ENCODE results near the gene GNB1L.

GNB1L gene

GRCh38 chr22:19874307-19875060 is 19.8 kb upstream of the GNB1L start:
- H3K9me3 ChIP-seq (ENCODE audit: low read depth, low read length), result no peaks in the 10 kb centered on the region
- no peak overlapping the region for H3K4me3 ChIP-seq
- no peak overlapping the region for H3K9ac ChIP-seq (ENCODE audit: insufficient read length)
- DNase-seq (ENCODE audit: low read depth, low spot score), result no peak
- H3K36me3 ChIP-seq (ENCODE audit: insufficient read depth, low read length), result no peaks in the 10 kb centered on the region
- TF ChIP-seq EZH2 (IDR thresholded peaks at IDR 0.05) (no peak), POLR2AphosphoS5 (IDR thresholded peaks at IDR 0.05; ENCODE audit: borderline replicate concordance, low read depth, low read length) (no peak), FOXP2 (optimal IDR thresholded peaks at IDR 0.05; ENCODE audit: control extremely low read depth, extremely low read length, insufficient read depth) (no peak)
- H3K27ac ChIP-seq, result no peak overlapping the region

GRCh38 chr22:19873960-19874306 is 19.3 kb upstream of the GNB1L start:
- DNase-seq (ENCODE audit: low read depth, low spot score), result no peak
- H3K9me3 ChIP-seq (ENCODE audit: low read depth, low read length), result no peaks in the 10 kb centered on the region
- H3K27ac ChIP-seq, result no peak overlapping the region
- TF ChIP-seq POLR2AphosphoS5 (IDR thresholded peaks at IDR 0.05; ENCODE audit: borderline replicate concordance, low read depth, low read length) (no peak), EZH2 (IDR thresholded peaks at IDR 0.05) (no peak), FOXP2 (optimal IDR thresholded peaks at IDR 0.05; ENCODE audit: control extremely low read depth, extremely low read length, insufficient read depth) (no peak)
- no peak overlapping the region for H3K9ac ChIP-seq (ENCODE audit: insufficient read length)
- H3K36me3 ChIP-seq (ENCODE audit: insufficient read depth, low read length), result no peaks in the 10 kb centered on the region
- no peak overlapping the region for H3K4me3 ChIP-seq

GRCh38 chr22:19873138-19873959 is 18.7 kb upstream of the GNB1L start:
- Histone ChIP-seq H3K27ac (no peak overlapping the region), H3K4me3 (no peak overlapping the region), H3K9ac (ENCODE audit: insufficient read length) (no peak overlapping the region), H3K9me3 (ENCODE audit: low read depth, low read length) (no peaks in the 10 kb centered on the region), H3K36me3 (ENCODE audit: insufficient read depth, low read length) (no peaks in the 10 kb centered on the region)
- DNase-seq (ENCODE audit: low read depth, low spot score), result no peak
- TF ChIP-seq EZH2 (IDR thresholded peaks at IDR 0.05), result no peak
- no peak for TF ChIP-seq POLR2AphosphoS5 (IDR thresholded peaks at IDR 0.05; ENCODE audit: borderline replicate concordance, low read depth, low read length)
- no peak for TF ChIP-seq FOXP2 (optimal IDR thresholded peaks at IDR 0.05; ENCODE audit: control extremely low read depth, extremely low read length, insufficient read depth)

- Histone ChIP-seq H3K9ac (ENCODE audit: insufficient read length) (no peak overlapping the region), H3K4me3 (no peak overlapping the region), H3K36me3 (ENCODE audit: insufficient read depth, low read length) (no peaks in the 10 kb centered on the region), H3K9me3 (ENCODE audit: low read depth, low read length) (no peaks in the 10 kb centered on the region), H3K27ac (no peak overlapping the region)
- DNase-seq (ENCODE audit: low read depth, low spot score), result no peak
- TF ChIP-seq POLR2AphosphoS5 (IDR thresholded peaks at IDR 0.05; ENCODE audit: borderline replicate concordance, low read depth, low read length), result no peak
- no peak for TF ChIP-seq EZH2 (IDR thresholded peaks at IDR 0.05)
- TF ChIP-seq FOXP2 (optimal IDR thresholded peaks at IDR 0.05; ENCODE audit: control extremely low read depth, extremely low read length, insufficient read depth), result no peak
These were observed 18.1 kb upstream of the GNB1L start for GRCh38 chr22:19872779-19873137.

- TF ChIP-seq FOXP2 (optimal IDR thresholded peaks at IDR 0.05; ENCODE audit: control extremely low read depth, extremely low read length, insufficient read depth) (no peak), EZH2 (IDR thresholded peaks at IDR 0.05) (no peak), POLR2AphosphoS5 (IDR thresholded peaks at IDR 0.05; ENCODE audit: borderline replicate concordance, low read depth, low read length) (no peak)
- Histone ChIP-seq H3K9ac (ENCODE audit: insufficient read length) (no peak overlapping the region), H3K9me3 (ENCODE audit: low read depth, low read length) (no peaks in the 10 kb centered on the region), H3K27ac (no peak overlapping the region), H3K36me3 (ENCODE audit: insufficient read depth, low read length) (no peaks in the 10 kb centered on the region), H3K4me3 (no peak overlapping the region)
- DNase-seq (ENCODE audit: low read depth, low spot score), result no peak
These were observed 17.4 kb upstream of the GNB1L start for GRCh38 chr22:19871845-19872778.

- H3K4me3 ChIP-seq, result no peak overlapping the region
- no peak overlapping the region for H3K27ac ChIP-seq
- no peak overlapping the region for H3K9ac ChIP-seq (ENCODE audit: insufficient read length)
- H3K9me3 ChIP-seq (ENCODE audit: low read depth, low read length), result no peaks in the 10 kb centered on the region
- no peak for TF ChIP-seq FOXP2 (optimal IDR thresholded peaks at IDR 0.05; ENCODE audit: control extremely low read depth, extremely low read length, insufficient read depth)
- TF ChIP-seq EZH2 (IDR thresholded peaks at IDR 0.05), result no peak
- TF ChIP-seq POLR2AphosphoS5 (IDR thresholded peaks at IDR 0.05; ENCODE audit: borderline replicate concordance, low read depth, low read length), result no peak
- DNase-seq (ENCODE audit: low read depth, low spot score), result no peak
- H3K36me3 ChIP-seq (ENCODE audit: insufficient read depth, low read length), result no peaks in the 10 kb centered on the region
These were observed 16.6 kb upstream of the GNB1L start for GRCh38 chr22:19871023-19871844.

GRCh38 chr22:19870153-19871022 is 15.7 kb upstream of the GNB1L start:
- no peak for TF ChIP-seq FOXP2 (optimal IDR thresholded peaks at IDR 0.05; ENCODE audit: control extremely low read depth, extremely low read length, insufficient read depth)
- no peak overlapping the region for H3K27ac ChIP-seq
- DNase-seq (ENCODE audit: low read depth, low spot score), result no peak
- no peak overlapping the region for H3K9ac ChIP-seq (ENCODE audit: insufficient read length)
- H3K36me3 ChIP-seq (ENCODE audit: insufficient read depth, low read length), result no peaks in the 10 kb centered on the region
- H3K4me3 ChIP-seq, result no peak overlapping the region
- H3K9me3 ChIP-seq (ENCODE audit: low read depth, low read length), result no peaks in the 10 kb centered on the region

Measured in SK-N-MC (cell line).